GM04503 (cell line): ENCODE results near the gene POU2AF3.
"Not testable (repeated sequence)": the region's sequence is repeated elsewhere in the genome, so short reads cannot be mapped to it uniquely, and the experiment has no call there.

Experiments used
- DNase-seq: peaks from one replicate; pipeline ENCODE4 v3.0.0-alpha.2; 2012; ENCODE audit warnings: low read depth

The POU2AF3 gene

DNA sequence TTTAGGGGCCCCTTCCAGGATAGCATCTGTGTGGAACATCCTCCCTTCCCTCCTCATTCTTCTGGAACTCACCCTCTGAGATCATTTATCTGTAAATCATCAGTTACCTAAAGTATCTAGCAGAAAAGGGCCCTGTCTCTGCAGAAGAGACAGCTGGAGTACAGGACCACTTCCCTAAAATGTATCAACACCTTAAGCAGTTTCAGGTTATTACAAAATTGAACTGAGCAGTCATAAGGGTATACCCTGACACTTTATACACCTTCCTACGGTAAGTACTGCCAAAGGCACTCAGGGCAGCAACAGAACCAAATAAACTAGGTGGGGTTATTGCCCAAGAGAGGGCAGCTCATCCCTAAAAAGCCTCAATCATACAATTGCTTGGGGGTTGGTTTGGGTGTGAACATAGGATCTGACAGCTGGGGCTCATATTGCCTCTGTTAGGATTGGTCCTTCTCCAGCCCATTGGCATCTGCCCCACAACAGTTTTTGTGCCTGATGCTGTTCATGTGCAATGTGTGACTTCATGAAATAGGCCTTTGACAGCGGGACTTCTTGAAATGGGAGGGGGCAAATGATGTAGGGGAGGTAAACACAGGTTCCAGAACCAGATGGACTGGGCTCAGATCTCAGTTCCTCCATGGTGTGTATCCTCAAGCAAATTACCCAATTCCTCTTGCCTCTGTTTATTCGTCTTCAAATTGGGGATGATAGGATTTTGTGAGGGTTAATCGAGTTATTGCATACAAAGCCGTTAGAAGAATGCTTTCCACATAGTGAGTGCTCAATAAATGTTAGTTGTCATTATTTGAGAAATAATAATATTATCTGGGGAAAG, 2.9 kb downstream of the POU2AF3 start:
- no peak for DNase-seq

DNA sequence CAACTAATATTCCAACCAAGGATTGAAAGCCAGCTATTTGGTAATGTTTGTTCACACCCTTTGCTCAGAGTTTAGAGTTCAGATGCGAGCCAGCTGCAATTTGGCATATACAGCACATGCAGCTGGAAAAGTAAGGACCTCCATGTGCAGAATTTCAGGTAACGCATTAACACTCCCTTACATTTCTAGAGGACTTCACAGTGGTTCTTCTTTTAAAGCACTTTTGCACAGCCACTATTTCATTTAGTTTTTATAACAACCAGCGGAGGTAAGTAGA, 3.4 kb downstream of the POU2AF3 start:
- no peak for DNase-seq

DNA sequence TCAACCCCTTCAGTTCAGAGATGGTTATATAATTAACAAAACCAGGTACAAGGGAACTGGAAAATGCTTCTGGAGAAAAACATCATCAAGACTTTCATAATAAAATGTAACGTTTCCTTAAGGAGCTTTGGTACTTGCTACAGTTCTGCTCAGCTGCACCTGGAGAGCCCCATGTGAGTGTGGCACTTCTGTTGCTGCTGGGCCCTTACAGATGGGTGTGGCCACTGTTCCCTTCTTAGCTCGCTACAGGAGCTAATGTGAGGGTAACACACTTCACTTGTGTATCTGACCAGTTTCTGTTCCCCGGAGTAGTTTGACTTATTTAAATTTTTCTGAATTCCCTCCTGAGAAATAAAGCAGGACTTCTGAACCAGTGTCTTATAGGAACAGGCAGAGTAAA, 4.0 kb downstream of the POU2AF3 start:
- DNase-seq = no peak

DNA sequence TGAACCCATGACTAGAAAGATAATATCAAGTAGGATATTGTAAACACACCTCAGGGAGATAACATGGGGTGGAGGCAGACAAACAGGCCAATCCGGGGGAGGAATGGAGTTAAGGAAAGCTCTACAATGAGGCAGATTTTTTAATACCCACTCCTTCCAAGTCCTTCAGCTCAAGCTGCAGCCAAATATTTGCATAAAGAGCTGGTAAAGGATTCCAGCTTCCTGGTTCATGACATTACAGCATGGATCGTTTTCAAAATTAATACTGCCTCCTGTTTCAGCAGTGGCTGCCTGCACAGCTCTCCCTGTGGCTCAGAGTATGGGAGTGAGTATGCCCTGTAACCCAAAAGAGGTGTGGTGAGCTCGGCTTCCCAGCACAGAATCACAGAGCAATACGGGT, 5.1 kb downstream of the POU2AF3 start:
- DNase-seq = no peak

DNA sequence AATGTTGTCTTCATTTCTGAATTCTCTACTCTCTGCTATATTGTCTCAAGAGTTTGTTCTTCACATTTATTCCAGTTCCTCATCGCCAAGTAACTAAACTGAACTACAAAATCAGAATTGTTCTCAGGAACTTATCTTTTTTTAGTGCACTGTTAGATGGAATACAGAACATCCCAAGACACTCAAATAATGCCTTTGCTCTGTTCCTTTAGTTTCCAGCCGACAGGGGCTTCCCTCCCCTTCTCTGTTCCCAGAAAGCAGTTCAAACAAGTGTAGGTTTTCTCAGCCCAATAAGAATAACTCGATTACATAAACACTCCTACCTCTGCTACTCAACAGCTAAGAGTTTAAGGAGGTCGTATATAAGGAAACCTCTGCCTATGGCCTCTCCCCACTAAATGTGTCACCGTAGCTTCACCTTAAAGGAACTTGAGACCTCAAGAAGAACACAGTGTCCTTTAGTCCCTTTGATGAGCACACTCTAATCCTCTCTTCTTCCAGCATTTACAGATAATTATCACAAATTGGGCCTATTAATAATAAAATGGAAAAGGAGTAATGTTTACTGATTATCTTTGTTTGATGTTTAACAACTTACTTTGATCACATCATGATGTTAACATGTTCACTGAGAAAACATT, 6.9 kb downstream of the POU2AF3 start:
- DNase-seq = no peak

DNA sequence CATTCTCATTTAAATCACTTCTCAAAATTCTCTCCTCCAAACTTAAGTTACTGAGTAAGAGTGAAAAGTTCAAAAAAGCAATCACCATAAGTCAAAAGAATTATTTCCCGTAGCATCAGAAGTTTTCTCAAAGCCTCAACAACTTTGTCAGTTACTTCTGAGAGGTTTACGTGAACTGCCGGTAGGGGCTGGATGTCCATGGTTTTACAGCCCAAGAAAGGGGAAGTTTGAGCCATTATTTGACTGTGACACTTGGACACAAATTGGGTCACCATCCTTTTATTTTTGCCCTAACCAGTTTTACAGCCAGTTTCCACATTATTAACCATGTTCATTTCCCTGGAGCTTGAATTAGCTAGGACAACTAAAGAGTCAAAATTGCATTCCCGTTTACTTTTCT, 7.5 kb downstream of the POU2AF3 start:
- no peak for DNase-seq

DNA sequence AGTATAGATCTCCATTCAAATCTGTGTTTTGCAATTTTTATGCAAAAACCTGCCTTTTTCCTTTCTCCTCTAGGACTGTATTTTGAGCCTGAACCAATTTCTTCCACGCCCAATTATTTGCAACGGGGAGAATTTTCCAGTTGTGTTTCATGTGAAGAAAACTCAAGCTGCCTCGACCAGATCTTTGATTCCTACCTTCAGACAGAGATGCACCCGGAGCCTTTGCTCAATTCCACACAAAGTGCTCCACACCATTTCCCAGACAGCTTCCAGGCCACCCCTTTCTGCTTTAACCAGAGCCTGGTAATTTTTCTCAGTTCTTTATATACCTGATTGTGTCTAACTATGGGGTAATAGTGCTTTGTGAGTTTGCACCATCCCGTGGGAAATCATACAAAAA, 8.0 kb downstream of the POU2AF3 start:
- no peak for DNase-seq

DNA sequence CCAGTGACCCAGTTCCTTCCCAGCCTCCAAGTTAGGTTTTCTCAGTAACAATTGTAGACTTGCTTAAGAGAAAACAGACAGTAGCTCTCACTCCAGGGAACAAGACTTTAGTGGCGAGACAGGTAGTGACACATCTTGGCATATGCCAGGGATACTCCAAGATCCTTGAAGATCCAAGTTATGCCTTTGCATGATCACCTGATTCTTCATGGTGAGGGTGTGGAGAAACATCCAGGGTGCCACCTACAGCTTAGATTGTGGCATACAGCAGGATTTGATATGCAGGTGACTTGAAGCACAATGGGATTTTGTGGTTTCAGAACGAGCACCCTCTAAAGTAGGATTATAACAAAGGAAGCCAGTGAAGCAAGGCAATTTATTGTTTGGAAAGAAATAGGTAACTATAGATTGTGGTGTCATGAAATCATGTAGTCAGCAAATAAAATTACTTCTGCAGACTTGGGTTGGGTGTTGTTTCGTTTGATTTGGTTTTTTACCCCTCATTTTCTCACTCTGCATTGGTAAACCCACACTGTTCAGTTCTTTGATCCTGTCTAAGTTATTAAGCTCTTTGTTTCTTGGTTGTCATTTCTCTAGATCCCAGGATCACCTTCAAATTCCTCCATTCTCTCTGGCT, 9.2 kb downstream of the POU2AF3 start:
- no peak for DNase-seq

DNA sequence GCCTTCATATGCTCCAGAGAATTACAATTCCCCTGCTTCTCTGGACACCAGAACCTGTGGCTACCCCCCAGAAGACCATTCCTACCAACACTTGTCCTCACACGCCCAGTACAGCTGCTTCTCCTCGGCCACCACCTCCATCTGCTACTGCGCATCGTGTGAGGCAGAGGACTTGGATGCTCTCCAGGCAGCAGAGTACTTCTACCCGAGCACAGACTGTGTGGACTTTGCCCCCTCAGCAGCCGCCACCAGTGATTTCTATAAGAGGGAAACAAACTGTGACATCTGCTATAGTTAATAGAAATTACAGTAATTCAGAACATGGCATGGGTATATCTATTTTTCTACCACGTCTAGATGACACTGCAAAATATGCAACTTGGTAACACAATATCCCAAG, 9.8 kb downstream of the POU2AF3 start:
- DNase-seq = no peak

DNA sequence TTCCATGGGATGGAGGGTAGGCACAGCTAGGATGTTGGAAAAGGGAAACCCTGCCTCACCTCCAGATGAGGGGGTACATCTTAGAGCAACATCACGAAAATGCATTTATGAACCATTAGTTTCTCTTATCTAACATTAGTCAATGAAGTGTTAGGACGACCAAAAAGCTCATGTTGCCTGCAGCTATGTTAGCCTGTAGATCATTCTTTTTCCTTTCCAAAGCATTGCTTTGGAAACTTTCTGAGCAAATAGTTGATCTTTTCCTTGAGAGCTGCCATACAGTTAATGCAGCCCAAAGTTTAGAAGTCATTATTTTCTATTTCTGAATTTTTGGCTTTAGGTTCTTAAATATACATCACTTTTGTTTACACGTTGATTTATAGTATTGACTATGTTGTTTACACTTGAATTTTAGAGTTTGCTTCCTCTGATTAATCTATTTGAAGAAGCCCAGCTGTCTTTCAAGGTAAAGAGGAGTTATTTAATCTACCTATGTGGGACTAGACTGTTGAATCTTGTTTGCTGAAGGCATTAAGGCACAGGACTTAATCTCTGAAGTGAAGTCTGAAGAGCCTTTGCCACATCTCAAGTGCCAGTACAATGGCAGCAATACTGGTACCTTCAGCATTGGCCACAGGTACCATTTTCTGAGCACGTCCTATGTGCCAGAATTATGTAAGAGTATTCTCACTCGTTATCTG, 11.0 kb downstream of the POU2AF3 start:
- no peak for DNase-seq

DNA sequence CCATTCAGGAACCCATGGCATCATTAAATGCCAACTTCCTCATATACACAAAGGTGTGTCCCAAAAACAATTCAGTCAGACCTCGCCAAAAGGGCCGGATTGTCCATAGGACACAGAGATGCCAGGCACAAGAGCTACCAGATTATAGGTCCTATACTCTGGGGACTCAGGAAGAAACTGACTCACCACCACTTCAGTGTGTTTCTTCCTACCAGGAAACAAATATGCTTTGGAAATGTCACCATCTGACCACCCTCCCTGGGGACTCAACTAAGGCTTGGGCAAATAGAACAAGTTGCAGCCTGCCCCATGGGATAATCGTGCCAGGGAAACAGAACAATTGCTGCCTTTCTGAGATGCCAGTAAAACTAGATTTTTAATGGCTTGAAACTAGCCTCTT, 11.7 kb downstream of the POU2AF3 start:
- DNase-seq = no peak

DNA sequence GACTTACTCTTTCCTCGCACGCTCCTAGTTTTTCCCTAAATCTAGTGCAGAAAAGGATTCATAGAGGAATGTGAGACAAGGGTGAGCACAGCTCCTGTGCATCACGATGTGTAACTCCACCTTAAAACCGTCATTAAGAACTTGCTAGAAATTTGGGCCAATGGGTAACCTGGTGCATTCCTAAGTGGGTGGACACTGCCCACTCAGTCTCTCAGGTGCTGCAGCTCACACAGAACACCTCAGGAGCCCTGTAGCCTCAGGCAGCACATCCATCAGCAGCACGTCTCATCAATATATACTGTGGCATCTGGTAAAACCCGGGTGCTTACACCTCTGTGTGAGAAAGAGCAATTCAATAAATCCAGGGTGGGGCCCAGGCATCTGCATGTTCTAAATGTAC, 12.4 kb downstream of the POU2AF3 start:
- DNase-seq = no peak

DNA sequence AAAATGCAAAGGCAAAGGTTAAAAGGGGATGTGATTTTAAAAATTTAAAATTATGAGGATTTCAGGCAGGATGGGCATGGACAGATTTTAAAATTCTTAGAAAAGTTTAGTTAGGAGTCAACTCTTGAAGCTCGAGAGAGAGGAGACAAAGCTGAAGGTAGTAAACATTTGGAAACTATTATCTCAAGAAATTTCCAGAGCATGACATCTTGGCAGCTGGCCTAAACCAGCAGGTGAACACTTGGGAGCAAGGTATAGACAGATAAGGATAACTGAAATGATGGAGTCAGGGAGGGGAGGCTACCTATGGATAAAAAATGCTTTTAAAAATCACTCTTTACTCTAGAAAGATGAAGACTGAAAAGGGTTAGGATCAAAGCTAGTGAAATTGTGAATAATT, 13.7 kb downstream of the POU2AF3 start:
- no peak for DNase-seq

DNA sequence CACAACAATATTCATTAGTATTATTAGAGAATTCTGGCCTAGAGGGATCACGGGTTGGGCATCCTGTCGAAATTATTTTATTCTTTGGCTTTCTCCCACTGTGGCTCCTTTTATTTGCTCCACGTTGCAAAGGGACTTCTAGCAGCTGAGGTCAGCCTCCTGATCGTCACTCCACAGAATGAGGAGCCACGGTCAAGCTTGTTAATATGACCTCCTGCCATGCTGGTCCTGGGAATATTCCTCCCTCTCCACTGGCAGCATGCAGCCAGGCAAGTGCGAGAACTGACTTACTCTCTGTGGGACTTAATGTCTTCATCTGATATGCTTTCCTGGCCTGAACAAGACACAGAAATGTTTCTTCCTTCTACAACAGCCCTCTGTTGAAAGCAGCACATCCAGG, 20.9 kb downstream of the POU2AF3 start:
- no peak for DNase-seq

DNA sequence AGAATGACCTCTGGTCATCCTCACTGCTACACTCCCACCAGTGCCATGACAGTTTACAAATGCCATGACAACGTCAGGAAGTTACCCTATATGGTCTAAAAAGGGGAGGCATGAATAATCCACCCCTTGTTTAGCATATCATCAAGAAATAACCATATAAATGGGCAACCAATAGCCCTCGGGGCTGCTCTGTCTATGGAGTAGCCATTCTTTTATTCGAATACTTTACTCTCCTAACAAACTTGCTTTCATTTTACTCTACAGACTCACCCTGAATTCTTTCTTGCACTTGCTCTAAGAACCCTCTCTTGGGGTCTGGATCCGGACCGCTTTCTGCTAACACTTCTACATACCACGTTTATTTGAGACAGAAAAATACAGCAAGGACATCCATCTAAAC, 21.9 kb downstream of the POU2AF3 start:
- DNase-seq = not testable (repeated sequence)

DNA sequence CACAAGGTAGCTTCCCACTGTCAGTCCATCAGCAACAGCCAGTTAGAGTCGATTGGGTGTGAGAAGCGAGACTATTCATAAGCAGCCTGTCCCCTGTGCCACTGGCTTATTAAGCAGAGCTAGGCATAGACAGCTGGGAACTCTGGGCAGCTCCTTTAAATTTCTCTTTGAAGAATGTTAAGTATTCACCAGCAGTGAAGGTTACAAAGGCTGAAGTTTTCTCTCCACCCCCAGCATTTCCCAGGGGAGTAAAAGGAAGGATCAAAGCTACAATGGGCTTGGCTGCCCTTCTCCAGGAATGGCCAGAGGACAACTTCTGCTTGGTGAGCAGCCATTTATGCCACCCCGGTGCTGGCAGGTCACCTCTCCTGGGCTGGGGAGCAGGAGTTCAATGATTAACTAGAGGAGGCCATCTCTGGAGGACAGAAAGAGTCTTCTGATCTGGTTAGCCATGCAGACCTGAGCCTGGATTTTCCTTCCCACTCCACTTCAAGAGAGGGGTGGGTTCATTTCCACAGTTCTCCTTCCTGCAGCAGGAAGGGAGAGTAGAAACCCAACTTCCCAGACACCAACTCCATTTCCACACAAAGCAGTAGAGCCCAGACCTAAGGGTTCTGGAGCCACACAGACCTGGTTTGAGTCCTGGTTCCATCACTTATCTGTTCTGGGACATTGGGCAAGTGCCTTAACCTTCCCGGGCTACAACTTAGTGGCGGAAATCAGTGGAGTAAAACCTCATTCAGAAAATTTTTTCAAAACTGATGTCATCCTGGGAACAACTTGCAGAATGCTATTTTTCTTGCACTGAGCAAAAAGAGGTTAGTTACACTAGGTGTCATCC, 22.6 kb downstream of the POU2AF3 start:
- no peak for DNase-seq

DNA sequence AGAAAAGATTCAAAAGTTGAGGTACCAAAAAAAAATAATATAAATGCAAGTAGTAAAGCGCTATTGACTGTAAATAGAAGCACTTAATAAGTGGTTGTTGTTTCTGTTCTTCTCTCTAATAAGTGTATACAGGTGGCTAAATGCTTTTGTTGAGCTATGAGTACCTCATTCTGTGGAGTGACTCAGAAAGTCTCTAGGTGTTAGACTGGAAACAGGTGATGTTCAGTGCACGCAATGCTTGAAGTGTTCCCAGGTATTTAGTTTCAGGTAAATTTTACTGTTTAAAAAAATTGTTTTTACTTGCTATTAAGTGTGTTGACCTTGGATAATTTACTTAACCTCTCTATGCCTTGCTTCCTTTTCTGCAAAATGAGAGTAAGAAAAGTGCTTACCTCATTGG, 24.2 kb downstream of the POU2AF3 start:
- no peak for DNase-seq

DNA sequence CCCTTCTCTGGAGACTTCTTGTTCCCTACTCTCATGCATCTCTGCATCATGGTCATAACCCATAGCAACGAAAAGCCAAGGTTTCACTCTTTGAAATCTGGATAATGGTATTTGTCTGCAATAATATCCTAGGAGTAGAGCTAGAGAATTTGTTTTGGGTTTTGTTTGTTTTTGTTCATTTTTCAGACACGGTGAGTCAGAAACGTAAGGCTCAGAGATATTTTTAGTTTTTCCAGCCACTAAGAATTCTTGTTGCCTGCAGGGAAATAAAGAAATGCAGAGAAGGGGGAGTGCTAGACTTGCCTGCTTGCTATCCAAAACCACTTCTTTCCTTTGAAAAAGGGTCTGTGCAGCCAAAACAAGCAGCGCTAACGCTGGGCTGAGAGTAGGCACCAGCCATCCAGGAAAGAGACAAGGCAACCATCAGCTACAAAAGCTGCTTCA, 26.0 kb downstream of the POU2AF3 start:
- DNase-seq = peak; percentile 40

DNA sequence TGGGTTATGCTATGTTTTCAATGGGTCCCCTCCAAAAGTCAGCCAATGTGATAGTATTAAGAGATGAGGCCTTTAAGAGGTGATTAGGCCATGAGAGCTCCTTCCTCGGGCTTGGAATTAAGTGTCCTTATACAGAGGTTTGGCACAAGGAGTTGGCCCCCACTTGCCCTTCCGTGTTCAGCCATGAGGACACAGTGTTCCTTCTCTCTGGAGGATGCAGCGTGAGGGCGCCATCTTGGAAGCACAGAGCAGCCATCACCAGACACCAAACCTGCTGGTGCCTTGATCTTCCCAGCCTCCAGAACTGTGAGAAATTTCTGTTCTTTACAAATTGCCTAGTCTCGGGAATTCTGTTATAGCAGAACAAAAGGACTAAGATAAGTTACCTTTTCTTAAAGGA, 26.9 kb downstream of the POU2AF3 start:
- no peak for DNase-seq

DNA sequence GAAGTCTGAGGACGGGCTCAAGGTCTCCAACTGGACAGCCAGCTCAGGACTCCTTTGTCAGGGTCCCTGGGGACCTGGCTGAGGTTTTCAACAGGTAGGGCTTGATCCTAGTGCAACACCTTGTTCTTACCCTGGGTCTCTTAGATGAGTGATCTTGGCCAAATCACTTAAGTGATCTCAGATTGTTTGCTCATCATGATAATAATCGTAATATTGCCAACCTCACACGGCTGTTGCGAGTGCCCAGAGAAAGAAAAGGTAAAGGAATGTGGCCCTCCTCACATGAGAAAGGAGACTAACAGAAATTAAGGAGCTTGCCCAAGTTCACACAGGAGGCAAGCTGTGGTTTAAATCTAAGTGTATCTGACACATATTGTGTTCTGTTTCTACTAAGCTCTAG, 28.5 kb downstream of the POU2AF3 start:
- DNase-seq = no peak

DNA sequence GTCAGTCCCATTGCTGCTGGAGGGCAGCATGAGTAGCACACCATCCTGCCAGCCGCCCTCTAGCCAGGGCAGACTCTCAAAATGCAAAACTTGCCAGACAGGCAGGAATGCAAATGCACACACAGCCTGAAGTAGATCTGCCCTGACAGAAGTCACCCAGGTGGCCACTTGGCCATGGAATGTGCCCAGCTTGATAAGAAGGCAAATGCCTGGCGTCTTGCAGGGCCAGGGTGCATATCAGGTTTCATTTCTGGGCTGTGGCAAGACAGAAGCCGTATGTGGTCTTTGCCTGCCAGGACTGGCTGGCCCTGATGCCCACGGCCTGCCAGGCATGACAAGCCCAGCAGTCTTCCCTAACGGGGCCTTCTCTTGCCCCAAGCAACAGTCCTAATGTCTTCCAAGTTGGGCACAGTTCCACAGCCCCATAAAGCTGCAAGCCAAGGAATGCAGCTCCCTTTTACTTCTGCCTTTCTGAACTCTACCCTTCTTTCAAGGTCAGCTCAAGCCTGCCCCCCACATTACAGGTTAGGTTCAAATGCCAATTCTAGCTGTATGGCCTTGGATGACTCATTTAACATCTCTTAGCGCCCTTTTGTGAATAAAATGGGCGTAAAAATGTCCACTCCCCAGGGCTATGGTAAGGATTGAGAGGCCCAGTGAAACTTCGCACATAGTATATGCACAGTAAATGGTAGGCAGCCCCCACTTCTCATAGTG, 29.7 kb downstream of the POU2AF3 start:
- DNase-seq = no peak
